ENCODE results near the gene PYHIN1.

GRCh38 chr1:158893654-158894053 lies 37.7 kb upstream of the PYHIN1 start:
- TF ChIP-seq EZH2phosphoT487 (IDR thresholded peaks at IDR 0.05; ENCODE audit: insufficient read depth, low read depth) (no peak), EZH2 (IDR thresholded peaks at IDR 0.05; ENCODE audit: insufficient read depth, poor library complexity, severe bottlenecking) (no peak)

Measured in GM23248 (cell line).